ENCODE results near the gene ST3GAL3. TPM values are rescaled to one million over a fixed set of nuclear protein-coding genes. Genes with fewer than 3 reads are reported as not detected.

ST3GAL3 gene
- polyA plus RNA-seq, 1 of the 3 experiments (the other 2 are of a cell fraction), result 20.6 TPM

GRCh38 chr1:43971336-43971980 lies 264.1 kb downstream of the ST3GAL3 start:
- H3K9ac ChIP-seq, result no peak overlapping the region
- H3K4me1 ChIP-seq (ENCODE audit: control insufficient read depth in 1 of 2, insufficient read depth in 2 of 2, low read depth in 1 of 2, low read length in 1 of 2), result peaks cover 8 to 34% of the 10 kb centered on the region in 2 experiments; a peak in 1 of 4 replicates
- CTCF ChIA-PET, result interaction anchor here (0.9 to 1.7 kb wide), 3 partner anchors 36 to 221 kb away, joined by 3 to 5 read pairs (median 3); no protein-coding TSS in a partner anchor
- H4K20me1 ChIP-seq (ENCODE audit: insufficient read depth), result peaks cover 10% of the 10 kb centered on the region
- H3K27ac ChIP-seq (ENCODE audit: low read depth in 2 of 2, low read length in 1 of 2), result no peak overlapping the region; a peak in 1 of 4 replicates
- H3K36me3 ChIP-seq (replicated peaks in 1 of 2; ENCODE audit: control insufficient read depth in 1 of 2, insufficient read depth in 2 of 2, low read length in 1 of 2), result peaks cover 3 to 42% of the 10 kb centered on the region in 2 experiments
- H3K9me3 ChIP-seq, result no peaks in the 10 kb centered on the region
- peaks cover 14% of the 10 kb centered on the region for H3F3A ChIP-seq (replicated peaks; ENCODE audit: insufficient read depth)
- no peaks in the 10 kb centered on the region for H3K9me2 ChIP-seq
- POLR2A ChIA-PET, result interaction anchor here (1.4 kb wide), 1 partner anchor 9 kb away, joined by 3 read pairs; no protein-coding TSS in a partner anchor
- H3K4me3 ChIP-seq (ENCODE audit: low read depth in 2 of 2, low read length in 1 of 2), result peak overlapping the region; percentile 98 to 100; a peak in 1 of 4 replicates
- peaks cover 35% of the 10 kb centered on the region for H3K79me2 ChIP-seq (ENCODE audit: insufficient read depth)
- DNase-seq, result no peak
- H3K4me2 ChIP-seq, result peak overlapping the region; percentile 95; the same call in 1 of the 2 replicates
- TF ChIP-seq YY1 (IDR thresholded peaks at IDR 0.05; ENCODE audit: low read depth) (no peak), NFIC (IDR thresholded peaks at IDR 0.05; ENCODE audit: borderline replicate concordance) (no peak), TAF1 (IDR thresholded peaks at IDR 0.05; ENCODE audit: borderline replicate concordance, low read depth, low read length) (no peak), GATA2 (CRISPR knock-in tag; IDR thresholded peaks at IDR 0.05) (no peak), MAX (IDR thresholded peaks at IDR 0.05; ENCODE audit: low read depth) (no peak), CTCF (IDR thresholded peaks at IDR 0.05) (no peak), POLR2AphosphoS5 (IDR thresholded peaks at IDR 0.05; ENCODE audit: low read depth, low read length) (no peak), FOXJ3 (CRISPR knock-in tag; IDR thresholded peaks at IDR 0.05) (no peak), ELF1 (IDR thresholded peaks at IDR 0.05) (no peak)
- no peaks in the 10 kb centered on the region for H3K27me3 ChIP-seq (ENCODE audit: insufficient read depth)
- H2AFZ ChIP-seq (ENCODE audit: low read depth), result no peak overlapping the region
- WGBS (ENCODE audit: low lambda C conversion rate), result 97% methylated on average over 13 of the region's 17 CpGs

- H3K4me3 ChIP-seq (ENCODE audit: low read depth in 2 of 2, low read length in 1 of 2), result peak overlapping the region; percentile 83 to 91
- no peak for DNase-seq
- H3F3A ChIP-seq (replicated peaks; ENCODE audit: insufficient read depth), result peaks cover 11% of the 10 kb centered on the region
- peaks cover 16 to 47% of the 10 kb centered on the region in 2 experiments for H3K36me3 ChIP-seq (replicated peaks in 1 of 2; ENCODE audit: control insufficient read depth in 1 of 2, insufficient read depth in 2 of 2, low read length in 1 of 2)
- peak overlapping the region; percentile 84 for H3K9ac ChIP-seq
- H3K79me2 ChIP-seq (ENCODE audit: insufficient read depth), result peaks cover 55% of the 10 kb centered on the region
- H3K9me2 ChIP-seq, result no peaks in the 10 kb centered on the region
- TF ChIP-seq EP300 (IDR thresholded peaks at IDR 0.05; ENCODE audit: borderline replicate concordance in 1 of 2, low read depth in 1 of 2, low read length in 1 of 2), result no peak
- TF ChIP-seq ZBTB33 (IDR thresholded peaks at IDR 0.05; ENCODE audit: borderline replicate concordance, low read depth), result no peak
- TF ChIP-seq MXI1 (IDR thresholded peaks at IDR 0.05; ENCODE audit: low read depth, low read length), result no peak
- TF ChIP-seq YY1 (IDR thresholded peaks at IDR 0.05; ENCODE audit: low read depth), result no peak
- TF ChIP-seq GABPA (IDR thresholded peaks at IDR 0.05; ENCODE audit: low read depth), result no peak
- no peak for TF ChIP-seq TCF12 (IDR thresholded peaks at IDR 0.05)
- TF ChIP-seq ELF1 (IDR thresholded peaks at IDR 0.05), result no peak
- no peak for TF ChIP-seq MAX (IDR thresholded peaks at IDR 0.05; ENCODE audit: low read depth)
- TF ChIP-seq NFIC (IDR thresholded peaks at IDR 0.05; ENCODE audit: borderline replicate concordance), result no peak
- no peak for TF ChIP-seq EZH2phosphoT487 (IDR thresholded peaks at IDR 0.05; ENCODE audit: borderline replicate concordance, low read depth)
- TF ChIP-seq USF1 (IDR thresholded peaks at IDR 0.05; ENCODE audit: borderline replicate concordance, low read depth), result no peak
- no peak for TF ChIP-seq FOXJ3 (CRISPR knock-in tag; IDR thresholded peaks at IDR 0.05)
- H4K20me1 ChIP-seq (ENCODE audit: insufficient read depth), result peaks cover 11% of the 10 kb centered on the region
- H3K27ac ChIP-seq (ENCODE audit: low read depth in 2 of 2, low read length in 1 of 2), result peak overlapping the region; percentile 20 to 93; a peak in 3 of 4 replicates
- WGBS (ENCODE audit: low lambda C conversion rate), result 63% methylated on average over 8 of the region's 9 CpGs
- POLR2A ChIA-PET, result interaction anchor here (1.7 kb wide), 1 partner anchor 18 kb away, joined by 3 read pairs; the partner anchor contains the start of gene CCDC24
- no peaks in the 10 kb centered on the region for H3K27me3 ChIP-seq (ENCODE audit: insufficient read depth)
- H3K9me3 ChIP-seq, result no peaks in the 10 kb centered on the region
- CTCF ChIA-PET, result interaction anchor here (1.1 to 2.7 kb wide), 8 partner anchors 17 to 211 kb away, joined by 3 to 15 read pairs (median 6); partner anchors contain the start of genes CCDC24 and IPO13
- peak overlapping the region; percentile 98 for H3K4me2 ChIP-seq
- H3K4me1 ChIP-seq (ENCODE audit: control insufficient read depth in 1 of 2, insufficient read depth in 2 of 2, low read depth in 1 of 2, low read length in 1 of 2), result peaks cover 8 to 48% of the 10 kb centered on the region in 2 experiments; a peak in 1 of 4 replicates
- peak overlapping the region; percentile 88 for H2AFZ ChIP-seq (ENCODE audit: low read depth)
These were observed 266.7 kb downstream of the ST3GAL3 start for GRCh38 chr1:43973981-43974442.

All from SK-N-SH (cell line).